ENCODE measurements around the gene RAPH1.

RAPH1 gene

GRCh38 chr2:203484266-203485112, 50.6 kb downstream of the RAPH1 start:
- peak in 1 of 2 experiments; percentile 12 for DNase-seq

- DNase-seq: no peak
Measured at GRCh38 chr2:203480623-203481022, 54.5 kb downstream of the RAPH1 start.

- DNase-seq: no peak
Measured at GRCh38 chr2:203476881-203477280, 58.2 kb downstream of the RAPH1 start.

GRCh38 chr2:203471323-203471722, 63.8 kb downstream of the RAPH1 start:
- no peak for DNase-seq

- DNase-seq: no peak
Measured at GRCh38 chr2:203470371-203470770, 64.7 kb downstream of the RAPH1 start.

- DNase-seq: no peak
Measured at GRCh38 chr2:203469546-203469945, 65.6 kb downstream of the RAPH1 start.

- DNase-seq: no peak
Measured at GRCh38 chr2:203463266-203463678, 71.8 kb downstream of the RAPH1 start.

GRCh38 chr2:203462308-203462707, 72.8 kb downstream of the RAPH1 start:
- no peak for DNase-seq

GRCh38 chr2:203461746-203462145, 73.4 kb downstream of the RAPH1 start:
- no peak for DNase-seq

- no peak for DNase-seq
Measured at GRCh38 chr2:203455209-203455608, 79.9 kb downstream of the RAPH1 start.

- DNase-seq: peak in 1 of 2 experiments; percentile 13
Measured at GRCh38 chr2:203453858-203454451, 81.1 kb downstream of the RAPH1 start.

- no peak for DNase-seq
Measured at GRCh38 chr2:203451689-203452088, 83.4 kb downstream of the RAPH1 start.

- no peak for DNase-seq
Measured at GRCh38 chr2:203451011-203451410, 84.1 kb downstream of the RAPH1 start.

- no peak for DNase-seq
Measured at GRCh38 chr2:203450561-203450960, 84.5 kb downstream of the RAPH1 start.

- DNase-seq: no peak
Measured at GRCh38 chr2:203446780-203447179, 88.3 kb downstream of the RAPH1 start.

- DNase-seq: no peak
Measured at GRCh38 chr2:203446071-203446481, 89.0 kb downstream of the RAPH1 start.

- no peak for DNase-seq
Measured at GRCh38 chr2:203444738-203445137, 90.4 kb downstream of the RAPH1 start.

- no peak for DNase-seq
Measured at GRCh38 chr2:203442463-203442862, 92.6 kb downstream of the RAPH1 start.

- no peak for DNase-seq
Measured at GRCh38 chr2:203441463-203441862, 93.6 kb downstream of the RAPH1 start.

- DNase-seq: no peak
Measured at GRCh38 chr2:203440671-203441070, 94.4 kb downstream of the RAPH1 start.

GRCh38 chr2:203438528-203438927, 96.6 kb downstream of the RAPH1 start:
- no peak for DNase-seq

GRCh38 chr2:203437511-203437910, 97.6 kb downstream of the RAPH1 start:
- DNase-seq: no peak

GRCh38 chr2:203436496-203436895, 98.6 kb downstream of the RAPH1 start:
- no peak for DNase-seq

- no peak for DNase-seq
Measured at GRCh38 chr2:203432811-203433210, 102.3 kb downstream of the RAPH1 start.

Measured in SHP77 (cell line).